Measurements from ENCODE around the gene NINJ1.
"Not testable (repeated sequence)": the region's sequence is repeated elsewhere in the genome, so short reads cannot be mapped to it uniquely, and the experiment has no call there.

Gene NINJ1

GRCh38 chr9:93159601-93160471, 25.8 kb upstream of the NINJ1 start:
- peak; percentile 86 for DNase-seq

- DNase-seq = no peak
Observed at GRCh38 chr9:93156475-93157008, 22.5 kb upstream of the NINJ1 start.

- DNase-seq = no peak
Observed at GRCh38 chr9:93155716-93156474, 21.8 kb upstream of the NINJ1 start.

- peak; percentile 11 for DNase-seq
Observed at GRCh38 chr9:93154293-93154903, 20.3 kb upstream of the NINJ1 start.

GRCh38 chr9:93151097-93151784, 17.2 kb upstream of the NINJ1 start:
- no peak for DNase-seq

GRCh38 chr9:93149361-93149760, 15.3 kb upstream of the NINJ1 start:
- DNase-seq = no peak

- no peak for DNase-seq
Observed at GRCh38 chr9:93148721-93149120, 14.7 kb upstream of the NINJ1 start.

- no peak for DNase-seq
Observed at GRCh38 chr9:93147632-93148031, 13.6 kb upstream of the NINJ1 start.

- not testable (repeated sequence) for DNase-seq
Observed at GRCh38 chr9:93146696-93147095, 12.6 kb upstream of the NINJ1 start.

- peak; percentile 2 for DNase-seq
Observed at GRCh38 chr9:93143830-93144530, 9.9 kb upstream of the NINJ1 start.

- DNase-seq = no peak
Observed at GRCh38 chr9:93141771-93142483, 7.9 kb upstream of the NINJ1 start.

GRCh38 chr9:93139365-93140182, 5.5 kb upstream of the NINJ1 start:
- no peak for DNase-seq

- DNase-seq = no peak
Observed at GRCh38 chr9:93138171-93138764, 4.2 kb upstream of the NINJ1 start.

GRCh38 chr9:93137362-93137761, 3.3 kb upstream of the NINJ1 start:
- no peak for DNase-seq

- DNase-seq = peak; percentile 11
Observed at GRCh38 chr9:93136011-93136440, 2.0 kb upstream of the NINJ1 start.

- DNase-seq = no peak
Observed at GRCh38 chr9:93134740-93135444, 841 bp upstream of the NINJ1 start.

- DNase-seq = peak; percentile 44
Observed at GRCh38 chr9:93133681-93134014, 403 bp downstream of the NINJ1 start.

GRCh38 chr9:93132946-93133680, 938 bp downstream of the NINJ1 start:
- no peak for DNase-seq

Measured in NCI-H510A treated with DMSO at 0.1 percent for 48 hours (cell line).